Lung (tissue), 12 donors: ENCODE results near the gene TMEM116. TPM values are rescaled to one million over a fixed set of nuclear protein-coding genes. Genes with fewer than 3 reads are reported as not detected.

Experiments
- ATAC-seq: fragments of 200-7000 bp; cut with Tn5 transposase; one replicate; pipeline ENCODE4 v1.9.1; 2020; ENCODE audit warnings: moderate number of reproducible peaks; ENCODE audit not compliant: insufficient read depth, low FRiP score
- DNase-seq, 3 donors: peaks; one replicate each; pipeline ENCODE4 v3.0.0-alpha.2; 2013 to 2017
- H3K27ac ChIP-seq, 2 donors: one replicate each; pipeline ENCODE4 v1.5.1; 2013; ENCODE audit warnings: mild to moderate bottlenecking in 2 of 2, moderate library complexity in 2 of 2, control low read depth in 1 of 2, inconsistent platforms in 1 of 2, low read depth in 1 of 2, low read length in 1 of 2
- H3K27me3 ChIP-seq, 3 donors: one replicate each; pipeline ENCODE4 v1.5.1; 2013; ENCODE audit warnings: low read length in 2 of 3; ENCODE audit not compliant: control insufficient read depth in 3 of 3, insufficient read depth in 3 of 3
- H3K36me3 ChIP-seq, 4 donors: one replicate each; pipeline ENCODE4 v1.5.1; 2013; ENCODE audit warnings: low read length in 4 of 4, mild to moderate bottlenecking in 1 of 4, moderate library complexity in 1 of 4; ENCODE audit not compliant: control insufficient read depth in 4 of 4, insufficient read depth in 4 of 4
- H3K4me1 ChIP-seq, 5 donors: one replicate each; pipeline ENCODE4 v1.5.1; 2013; ENCODE audit warnings: low read length in 5 of 5, mild to moderate bottlenecking in 2 of 5, moderate library complexity in 1 of 5; ENCODE audit not compliant: control insufficient read depth in 5 of 5, insufficient read depth in 5 of 5
- H3K4me3 ChIP-seq: one replicate; pipeline ENCODE4 v1.5.1; 2013; ENCODE audit warnings: mild to moderate bottlenecking, control low read depth, moderate library complexity
- H3K9ac ChIP-seq, 2 donors: one replicate each; pipeline ENCODE4 v1.5.1; 2013; ENCODE audit warnings: low read length in 2 of 2, control low read depth in 1 of 2; ENCODE audit not compliant: insufficient read depth in 1 of 2
- H3K9me3 ChIP-seq, 4 donors: one replicate each; pipeline ENCODE4 v1.5.1; 2013; ENCODE audit warnings: low read length in 3 of 4, mild to moderate bottlenecking in 1 of 4, moderate library complexity in 1 of 4; ENCODE audit not compliant: control insufficient read depth in 4 of 4, insufficient read depth in 3 of 4
- CTCF ChIP-seq: IDR thresholded peaks from 2 replicates; pipeline ENCODE4 v1.5.1; 2012; ENCODE audit warnings: mild to moderate bottlenecking; ENCODE audit errors: control extremely low read depth, extremely low read depth
- WGBS, 2 donors: extraction: QIAGEN DNeasy Blood & Tissue Kit; methylation state at CpG; one replicate each; pipeline ENCODE4 v1.1.7; 2013; 5-methylcytosine and 5-hydroxymethylcytosine counted together
- polyA plus RNA-seq, 2 donors: library from polyadenylated mRNA; stranded (reverse); fragments of 200-250 nt; gene quantifications; one replicate each; pipeline ENCODE4 v1.2.1, GENCODE V29; 2013
- total RNA-seq, 2 donors: library from RNA; depleted of rRNA in 1 of 2; stranded (reverse); fragments of >200 nt in 1 of 2; gene quantifications; one replicate each; pipeline ENCODE4 v1.2.1, GENCODE V29; 2014 to 2021
- donor health status: control.
- donor health status: control.
- donor health status: Bipolar disorder and iron deficiency.
- donor health status: healthy.
- donor health status: DM: yes; HTN: yes; CAD: no.

Gene TMEM116
- total and polyA plus RNA-seq, 4 donors: 10.5 to 40.1 (median 14.6) TPM

GRCh38 chr12:112008918-112009317 lies 4.0 kb downstream of the TMEM116 start:
- H3K9ac ChIP-seq: no peak overlapping the region
- WGBS, 2 donors: 49 to 63% methylated on average over 3 of the region's 3 CpGs
- no peak for TF ChIP-seq CTCF
- no peak overlapping the region for H3K27ac ChIP-seq
- H3K4me1 ChIP-seq: peaks cover 0 to 17% (median 8%) of the 10 kb centered on the region in 5 donors
- no peak overlapping the region for H3K4me3 ChIP-seq
- ATAC-seq (no peak), DNase-seq (peak in 1 of 3 donors; percentile 8)
- no peaks in the 10 kb centered on the region for H3K27me3 ChIP-seq
- no peaks in the 10 kb centered on the region for H3K36me3 ChIP-seq
- no peaks in the 10 kb centered on the region for H3K9me3 ChIP-seq

GRCh38 chr12:112007945-112008344 lies 5.0 kb downstream of the TMEM116 start:
- 77 to 90% methylated on average over 9 of the region's 9 CpGs for WGBS, 2 donors
- DNase-seq (peak in 1 of 3 donors; percentile 12), ATAC-seq (no peak)
- Histone ChIP-seq H3K4me1 (peaks cover 0 to 17% (median 8%) of the 10 kb centered on the region in 5 donors), H3K27ac (peak overlapping the region in 1 of 2 donors; percentile 69), H3K9me3 (no peaks in the 10 kb centered on the region), H3K4me3 (no peak overlapping the region), H3K36me3 (peaks cover 0 to under 1% (median 0%) of the 10 kb centered on the region in 4 donors), H3K27me3 (no peaks in the 10 kb centered on the region), H3K9ac (no peak overlapping the region)
- no peak for TF ChIP-seq CTCF

GRCh38 chr12:112005419-112006395 lies 7.3 kb downstream of the TMEM116 start:
- WGBS, 2 donors: 72 to 89% methylated on average over 6 of the region's 6 CpGs
- Histone ChIP-seq H3K36me3 (peaks cover 0 to 2% (median under 1%) of the 10 kb centered on the region in 4 donors), H3K4me3 (no peak overlapping the region), H3K9ac (no peak overlapping the region), H3K9me3 (no peaks in the 10 kb centered on the region), H3K4me1 (no peaks in the 10 kb centered on the region), H3K27me3 (no peaks in the 10 kb centered on the region), H3K27ac (peak overlapping the region in 1 of 2 donors; percentile 27)
- peak; percentile 67 for ATAC-seq
- TF ChIP-seq CTCF: no peak
- DNase-seq: peak in 1 of 3 donors; percentile 24
